GM19193 (cell line): ENCODE data around the gene CDK14.

ENCODE experiments used
- POLR2A ChIP-seq: IDR thresholded peaks from 4 replicates; pipeline ENCODE4 v1.6.1; 2011; ENCODE audit not compliant: insufficient read depth, insufficient read length; ENCODE audit errors: extremely low read depth

Gene CDK14

DNA sequence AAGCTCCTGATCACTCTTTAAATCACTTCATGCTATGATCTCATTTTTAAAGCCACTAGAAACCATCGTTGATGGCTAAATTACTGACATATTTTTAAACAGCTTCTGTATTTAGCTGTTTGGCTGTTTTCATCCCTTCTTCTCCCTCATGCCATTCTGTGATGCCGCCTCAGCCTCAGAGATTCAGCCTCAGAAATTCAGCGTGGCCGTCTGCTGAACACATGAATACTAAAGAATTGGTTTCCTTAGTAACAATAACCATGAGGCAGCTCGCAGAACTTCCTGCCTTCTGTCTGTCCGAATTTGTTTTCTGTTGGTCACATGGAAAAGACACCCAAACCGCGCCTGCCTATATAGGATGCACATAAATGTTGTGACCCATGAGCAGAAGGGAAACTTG is 637.1 kb downstream of the CDK14 start:
- TF ChIP-seq POLR2A: no peak

DNA sequence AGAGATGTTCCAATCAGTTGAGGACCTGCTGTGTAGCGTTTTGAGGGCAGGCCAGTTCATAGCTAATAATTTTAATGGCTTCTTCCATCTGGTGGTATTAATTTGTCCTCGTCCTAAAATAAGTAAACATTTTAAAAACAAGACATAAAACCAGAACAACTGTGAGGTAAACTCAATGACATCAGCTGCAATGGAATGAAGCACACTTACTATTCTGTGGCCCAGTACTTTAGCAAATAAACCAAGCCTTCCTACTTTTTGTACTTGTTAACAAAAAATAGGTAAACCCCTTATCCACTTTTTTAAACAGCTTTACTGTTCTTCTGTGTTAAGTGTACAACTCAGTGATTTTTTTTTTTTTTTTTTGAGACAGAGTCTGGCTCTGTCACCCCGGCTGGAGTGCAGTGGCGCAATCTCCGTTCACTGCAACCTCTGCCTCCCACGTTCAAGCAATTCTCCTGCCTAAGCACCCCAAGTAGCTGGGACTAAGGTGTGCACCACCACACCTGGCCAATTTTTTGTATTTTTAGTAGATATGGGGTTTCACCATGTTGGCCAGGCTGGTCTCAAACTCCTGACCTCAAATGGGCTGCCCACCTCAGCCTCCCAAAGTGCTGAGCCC is 639.2 kb downstream of the CDK14 start:
- no peak for TF ChIP-seq POLR2A

- no peak for TF ChIP-seq POLR2A
Measured at GRCh38 chr7:91239171-91239604, 643.1 kb downstream of the CDK14 start.

DNA sequence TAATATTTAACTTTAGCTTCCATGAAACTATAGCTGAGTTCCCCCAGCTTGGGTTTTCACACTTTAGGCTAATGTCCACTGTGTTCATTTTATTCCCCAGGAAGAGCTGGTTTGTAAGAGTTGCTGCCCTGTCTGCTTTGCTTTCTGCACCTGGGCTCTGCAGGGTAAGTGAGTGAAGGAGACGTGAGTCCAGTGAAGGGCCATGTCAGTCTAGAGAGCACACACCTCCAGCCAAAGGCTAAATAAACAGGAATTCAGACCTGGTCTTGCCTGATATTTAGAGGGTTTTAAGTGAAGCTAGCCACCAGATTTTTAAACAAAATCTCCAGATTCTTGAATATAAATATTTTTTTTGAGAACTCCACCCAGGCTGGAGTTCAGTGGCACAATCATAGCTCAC is 643.7 kb downstream of the CDK14 start:
- no peak for TF ChIP-seq POLR2A

DNA sequence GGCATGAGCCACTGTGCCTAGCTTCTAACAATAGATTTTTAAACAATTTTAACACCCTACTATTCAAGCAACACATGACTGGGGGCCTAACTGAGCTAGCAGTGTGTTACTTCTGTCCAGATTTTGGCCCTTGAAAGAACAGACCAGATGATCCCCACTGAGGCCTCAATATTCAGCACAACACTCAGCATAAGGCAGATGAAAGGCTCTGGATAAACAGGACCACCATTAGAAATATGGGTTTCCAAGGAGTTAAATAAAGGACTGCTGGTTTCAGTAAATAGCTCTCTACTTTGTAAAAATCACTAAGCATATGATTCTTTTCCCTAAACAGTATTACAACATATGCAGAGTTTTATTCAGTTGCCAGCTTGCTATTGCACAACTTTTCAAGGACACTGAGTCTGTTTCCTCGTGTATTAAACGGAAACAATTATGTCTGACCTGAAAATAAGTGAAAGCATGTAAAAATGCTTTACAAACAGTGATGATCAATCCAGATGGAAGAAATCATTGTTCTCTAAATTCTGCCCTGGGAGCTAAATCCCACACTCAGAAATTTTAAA is 644.3 kb downstream of the CDK14 start:
- TF ChIP-seq POLR2A: no peak

- TF ChIP-seq POLR2A: no peak
Measured at GRCh38 chr7:91242097-91242844, 646.1 kb downstream of the CDK14 start.

GRCh38 chr7:91243591-91244301 is 647.6 kb downstream of the CDK14 start:
- TF ChIP-seq POLR2A: no peak

GRCh38 chr7:91247500-91247899 is 651.4 kb downstream of the CDK14 start:
- TF ChIP-seq POLR2A: no peak

DNA sequence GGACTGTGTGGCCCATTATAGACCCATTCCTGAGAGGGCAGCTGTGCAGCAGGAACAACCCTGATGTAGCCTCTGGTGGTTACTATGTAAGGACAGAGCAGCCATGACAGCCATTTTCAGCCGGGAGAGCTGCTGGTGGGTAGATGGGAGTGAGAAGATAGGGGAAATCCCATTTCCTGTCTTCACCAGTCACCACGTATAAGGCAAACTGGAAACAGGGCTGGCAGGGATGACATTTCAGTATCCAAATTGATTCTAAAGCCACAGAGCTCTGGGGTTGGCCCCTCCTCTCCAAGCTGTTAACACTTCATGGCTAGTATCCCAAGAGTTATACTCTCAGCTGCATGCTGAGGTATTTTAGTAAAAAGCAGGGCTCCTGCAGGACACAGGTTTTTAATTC is 652.9 kb downstream of the CDK14 start:
- no peak for TF ChIP-seq POLR2A

- TF ChIP-seq POLR2A: no peak
Measured at GRCh38 chr7:91249506-91250233, 653.5 kb downstream of the CDK14 start.

GRCh38 chr7:91250706-91251105 is 654.6 kb downstream of the CDK14 start:
- TF ChIP-seq POLR2A: no peak

- no peak for TF ChIP-seq POLR2A
Measured at GRCh38 chr7:91251877-91252276, 655.8 kb downstream of the CDK14 start.
